Occipital lobe (tissue), 2 donors: ENCODE results near the gene C19orf73. TPM values are rescaled to one million over a fixed set of nuclear protein-coding genes. Genes with fewer than 3 reads are reported as not detected.
"Not testable (repeated sequence)": the region's sequence is repeated elsewhere in the genome, so short reads cannot be mapped to it uniquely, and the experiment has no call there.

Source experiments
- DNase-seq: peaks from one replicate; lab custom pipeline; 2025; lab: John Stamatoyannopoulos, UW
- total RNA-seq: library from RNA; depleted of rRNA; stranded (reverse); fragments of >200 nt; gene quantifications from one replicate; pipeline ENCODE4 v1.2.3, GENCODE V29; 2014

C19orf73 gene
- total RNA-seq, 1 donor from 2014 or later: 0.47 TPM

DNA sequence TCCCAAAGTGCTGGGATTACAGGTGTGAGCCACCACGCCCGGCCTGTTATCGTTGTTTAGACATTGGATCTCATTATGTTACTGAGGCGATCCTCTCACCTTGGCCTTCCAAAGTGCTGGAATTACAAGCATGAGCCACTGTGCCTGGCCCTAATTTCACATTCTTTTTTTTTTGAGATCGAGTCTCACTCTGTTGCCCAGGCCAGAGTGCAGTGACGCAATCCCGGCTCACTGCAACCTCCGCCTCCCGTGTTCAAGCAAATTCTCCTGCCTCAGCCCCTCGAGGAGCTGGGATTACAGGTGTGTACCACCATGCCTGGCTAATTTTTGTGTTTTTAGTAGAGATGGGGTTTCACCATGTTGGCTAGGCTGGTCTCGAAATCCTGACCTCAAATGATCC lies 4.3 kb upstream of the C19orf73 start:
- DNase-seq: not testable (repeated sequence)

DNA sequence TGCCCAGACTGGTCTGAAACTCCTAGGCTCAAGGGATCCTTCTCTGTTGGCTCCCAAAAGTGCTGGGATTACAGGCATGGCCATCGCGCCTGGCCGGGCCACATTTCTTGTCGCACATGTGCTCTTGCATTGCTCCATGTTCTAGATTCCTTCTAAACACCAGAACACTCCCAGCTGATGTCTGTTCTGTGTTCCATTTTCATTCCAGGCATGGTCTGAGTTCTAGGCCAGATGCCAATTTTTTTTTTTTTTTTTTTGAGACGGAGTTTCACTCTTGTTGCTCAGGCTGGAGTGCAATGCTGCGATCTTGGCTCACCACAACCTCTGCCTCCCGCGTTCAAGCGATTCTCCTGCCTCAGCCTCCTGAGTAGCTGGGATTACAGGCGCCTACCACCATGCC lies 2.9 kb upstream of the C19orf73 start:
- DNase-seq: not testable (repeated sequence)

DNA sequence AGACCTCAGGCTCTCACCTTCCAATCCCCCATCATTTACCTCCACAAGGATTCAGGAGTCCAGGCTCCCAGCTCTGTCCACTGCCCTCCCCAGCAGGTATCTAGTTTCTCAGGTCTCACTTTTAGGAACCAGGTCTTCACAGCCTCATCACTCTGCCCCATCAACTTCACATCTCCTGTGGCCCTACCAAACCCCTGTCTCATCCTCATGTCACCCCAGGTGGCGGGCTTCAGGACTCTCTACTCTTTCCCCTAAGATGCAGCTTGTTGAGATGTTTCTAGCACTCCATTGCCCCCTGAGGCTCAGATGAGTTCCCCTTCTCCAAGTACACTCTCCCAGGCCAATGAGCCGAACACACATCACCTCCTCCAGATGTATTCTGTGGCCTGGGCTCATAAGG lies 1.9 kb upstream of the C19orf73 start:
- DNase-seq: no peak

DNA sequence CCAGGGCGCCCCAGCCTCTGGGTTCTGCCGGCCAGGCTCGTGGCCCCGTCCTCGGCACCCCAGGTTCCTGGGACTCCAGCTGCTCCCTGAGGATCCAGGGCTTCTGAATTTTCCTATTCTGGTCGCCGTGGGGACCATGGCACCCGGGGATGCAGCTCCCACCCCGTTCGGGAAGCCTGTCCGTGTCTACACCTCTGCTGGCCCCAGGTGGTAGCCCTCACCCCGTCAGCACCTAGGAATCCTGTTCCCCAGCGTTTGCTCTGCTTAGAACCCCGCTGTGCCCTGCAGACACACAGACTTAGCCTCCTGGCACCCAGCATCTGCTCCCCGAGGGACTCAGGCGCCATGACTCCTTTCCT lies 1.4 kb upstream of the C19orf73 start:
- DNase-seq: no peak

DNA sequence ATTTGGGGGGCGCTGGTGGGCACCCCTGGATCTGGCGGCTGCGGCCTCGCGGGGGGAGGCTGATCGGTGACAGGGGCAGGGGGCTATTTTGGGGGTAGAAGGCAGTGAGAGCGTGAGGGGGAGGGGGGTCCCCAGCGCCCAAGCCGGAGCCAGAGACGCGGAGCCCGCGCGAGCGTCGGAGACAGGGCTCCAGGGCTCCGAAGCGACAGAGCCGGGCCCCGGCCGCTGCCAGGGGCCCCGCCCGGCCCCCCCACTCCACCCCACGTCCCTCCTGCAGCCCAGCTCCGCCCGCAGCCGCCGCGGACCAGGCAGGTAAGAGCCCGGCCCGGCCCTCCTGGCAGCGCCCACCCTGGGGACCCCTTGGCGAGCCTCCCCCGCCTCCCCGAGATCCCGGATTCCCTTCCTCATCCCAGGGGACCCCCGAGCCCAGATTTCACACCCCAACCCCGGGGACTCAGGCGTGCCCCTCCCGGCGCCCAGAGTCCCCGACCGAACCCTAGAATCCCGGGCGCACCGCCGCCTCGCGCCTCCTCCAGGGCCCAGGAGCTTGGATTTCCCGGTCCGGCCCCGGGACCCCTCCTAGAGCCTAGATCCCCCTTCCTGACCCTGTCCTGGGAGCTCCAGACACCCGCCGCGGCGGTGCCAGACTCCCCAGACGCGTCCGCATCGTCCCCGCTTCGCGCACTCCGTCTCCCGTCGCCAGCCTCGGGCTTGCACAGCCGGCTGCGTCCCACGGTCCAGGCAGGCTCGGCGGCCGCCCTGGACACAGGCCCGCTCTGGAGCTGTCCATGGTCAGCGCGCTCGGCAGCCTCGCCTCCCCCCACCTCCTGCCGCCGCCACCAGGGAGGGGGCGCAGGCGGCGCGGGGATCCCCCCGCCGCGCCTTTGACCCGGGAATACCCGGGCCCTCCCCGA lies 725 bp upstream of the C19orf73 start, which contains the start of gene PPFIA3:
Gene PPFIA3, plus strand, starts transcription at position 134 of the 914 bp plus-strand sequence. CDS start 8,330 bp downstream, outside the sequence.
- DNase-seq: no peak

DNA sequence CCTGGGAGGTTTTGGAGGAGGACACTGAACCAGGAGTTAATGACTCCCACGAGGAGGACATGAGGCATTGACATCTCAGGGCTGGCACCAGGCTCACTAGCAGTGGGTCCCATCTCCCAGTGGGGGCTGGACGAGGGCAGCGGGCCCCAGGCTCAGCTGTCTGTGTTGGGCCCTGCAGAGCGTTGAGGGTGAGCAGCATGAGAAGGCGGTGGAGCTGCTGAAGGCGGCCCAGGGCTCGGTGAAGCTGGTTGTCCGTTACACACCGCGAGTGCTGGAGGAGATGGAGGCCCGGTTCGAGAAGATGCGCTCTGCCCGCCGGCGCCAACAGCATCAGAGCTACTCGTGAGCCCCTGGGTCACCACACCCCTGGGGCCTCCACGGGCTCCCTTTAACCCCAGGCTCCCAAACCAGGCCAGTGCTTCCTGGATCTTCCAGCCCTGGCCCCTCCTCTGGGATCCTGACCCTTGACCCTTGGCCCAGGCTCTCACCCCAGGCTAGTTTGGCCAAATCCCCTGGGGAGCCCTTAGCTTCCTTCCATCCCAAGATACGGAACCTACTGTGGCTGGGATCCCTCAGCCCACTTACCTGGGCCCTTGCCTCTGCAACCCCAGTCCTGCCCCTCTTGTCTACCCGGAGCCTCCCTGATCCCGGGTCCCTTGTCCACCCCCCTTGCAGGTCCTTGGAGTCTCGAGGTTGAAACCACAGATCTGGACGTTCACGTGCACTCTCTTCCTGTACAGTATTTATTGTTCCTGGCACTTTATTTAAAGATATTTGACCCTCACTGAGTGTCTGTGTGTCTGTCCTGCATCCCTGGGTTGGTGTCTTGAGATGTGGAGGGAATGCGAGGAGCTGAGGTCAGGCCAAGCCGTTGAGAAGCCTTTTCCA lies 1.0 kb downstream of the C19orf73 start:
- no peak for DNase-seq

DNA sequence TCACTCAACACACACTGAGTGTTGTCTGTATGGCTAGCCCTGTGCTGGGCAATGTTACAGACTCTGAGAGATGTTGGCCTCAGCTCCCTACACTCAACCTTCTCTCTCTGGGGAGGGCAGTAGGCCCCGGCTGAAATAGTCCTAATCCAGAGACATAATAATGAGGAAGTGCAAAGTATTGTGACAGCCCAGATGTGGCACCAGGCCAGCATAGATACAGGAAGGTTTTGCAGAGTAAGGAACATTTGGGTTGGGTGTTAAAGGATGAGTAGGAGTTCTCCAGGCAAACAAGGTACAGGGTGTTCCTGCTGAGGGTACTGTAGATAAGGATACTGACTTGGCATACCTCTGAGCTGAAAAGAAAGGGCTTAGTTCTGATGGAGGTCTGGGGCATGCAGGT lies 2.4 kb downstream of the C19orf73 start:
- no peak for DNase-seq

DNA sequence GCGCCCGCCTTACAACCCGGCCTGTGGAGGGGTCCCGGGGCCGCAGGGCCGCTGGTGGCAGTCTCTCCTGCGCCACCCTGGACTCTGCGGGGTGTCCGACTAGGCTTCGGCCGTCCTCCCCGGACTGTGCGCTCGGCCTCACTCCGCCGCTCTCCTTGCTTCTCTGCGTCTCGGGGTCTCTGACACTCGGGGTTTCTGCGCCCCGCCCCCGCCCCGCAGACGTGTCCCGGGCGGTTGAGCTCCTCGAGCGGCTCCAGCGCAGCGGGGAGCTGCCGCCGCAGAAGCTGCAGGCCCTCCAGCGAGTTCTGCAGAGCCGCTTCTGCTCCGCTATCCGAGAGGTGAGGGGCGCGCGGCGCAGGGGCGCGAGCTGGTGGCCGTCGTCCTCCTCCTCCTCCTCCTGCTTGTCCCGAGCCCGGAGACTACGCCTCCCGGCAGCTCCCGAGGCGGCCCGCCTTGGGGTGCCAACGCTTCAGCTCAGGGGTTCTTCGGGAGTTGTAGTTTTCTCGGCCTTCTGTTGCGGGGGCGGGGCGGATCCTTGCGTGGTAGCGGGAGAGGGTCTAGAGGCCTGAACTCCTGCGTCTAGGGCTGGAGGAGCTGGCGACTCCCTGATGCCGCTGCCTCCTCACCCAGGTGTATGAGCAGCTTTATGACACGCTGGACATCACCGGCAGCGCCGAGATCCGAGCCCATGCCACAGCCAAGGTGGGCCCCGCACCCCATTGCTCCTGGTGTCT lies 4.1 kb downstream of the C19orf73 start:
- peak; percentile 77 for DNase-seq

DNA sequence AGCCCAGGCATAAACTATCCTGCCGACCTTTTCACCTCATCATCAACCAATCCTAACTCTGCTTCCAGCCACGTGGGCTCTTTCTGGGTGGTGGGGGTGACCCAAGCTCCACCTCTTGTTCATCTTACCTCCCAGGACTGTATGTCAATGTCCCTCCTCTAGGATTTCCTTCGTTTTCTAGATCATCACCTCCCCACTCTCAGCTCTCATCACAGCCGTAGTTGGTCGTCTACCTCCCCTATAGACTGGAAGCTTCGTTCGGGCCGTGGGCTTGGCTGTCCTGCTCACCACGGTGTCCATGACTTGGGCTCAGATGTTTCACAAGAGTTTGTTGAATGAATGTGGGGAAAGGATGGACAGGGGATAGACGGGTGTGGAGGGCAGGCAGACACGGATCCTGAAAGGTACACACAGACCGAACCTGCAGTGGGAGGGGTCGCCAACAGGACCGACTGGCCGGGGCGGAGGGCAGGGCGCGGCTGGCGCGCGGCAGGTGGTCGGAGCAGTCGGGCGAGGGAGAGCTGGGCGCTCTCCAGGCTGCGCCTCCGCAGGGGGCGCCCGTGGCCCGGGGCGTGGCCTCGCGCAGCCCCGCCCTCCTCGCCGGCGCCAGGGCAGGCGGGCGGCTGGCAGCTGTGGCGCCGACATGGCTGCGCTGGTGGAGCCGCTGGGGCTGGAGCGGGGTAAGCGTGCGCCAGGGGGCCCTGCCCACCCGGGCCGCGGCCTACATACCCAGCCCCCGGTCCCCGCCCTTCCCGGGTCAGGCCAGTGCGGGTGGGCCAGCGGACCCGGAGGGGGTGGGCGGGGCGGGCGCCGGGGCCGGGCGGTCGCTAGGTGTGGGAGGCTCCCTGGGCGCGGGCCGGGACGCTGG lies 4.9 kb downstream of the C19orf73 start, which contains the start of gene LIN7B:
Gene LIN7B, plus strand, starts transcription at position 609 of the 868 bp plus-strand sequence. Its CDS starts 35 bp downstream, at position 644.
- peak; percentile 50 for DNase-seq

DNA sequence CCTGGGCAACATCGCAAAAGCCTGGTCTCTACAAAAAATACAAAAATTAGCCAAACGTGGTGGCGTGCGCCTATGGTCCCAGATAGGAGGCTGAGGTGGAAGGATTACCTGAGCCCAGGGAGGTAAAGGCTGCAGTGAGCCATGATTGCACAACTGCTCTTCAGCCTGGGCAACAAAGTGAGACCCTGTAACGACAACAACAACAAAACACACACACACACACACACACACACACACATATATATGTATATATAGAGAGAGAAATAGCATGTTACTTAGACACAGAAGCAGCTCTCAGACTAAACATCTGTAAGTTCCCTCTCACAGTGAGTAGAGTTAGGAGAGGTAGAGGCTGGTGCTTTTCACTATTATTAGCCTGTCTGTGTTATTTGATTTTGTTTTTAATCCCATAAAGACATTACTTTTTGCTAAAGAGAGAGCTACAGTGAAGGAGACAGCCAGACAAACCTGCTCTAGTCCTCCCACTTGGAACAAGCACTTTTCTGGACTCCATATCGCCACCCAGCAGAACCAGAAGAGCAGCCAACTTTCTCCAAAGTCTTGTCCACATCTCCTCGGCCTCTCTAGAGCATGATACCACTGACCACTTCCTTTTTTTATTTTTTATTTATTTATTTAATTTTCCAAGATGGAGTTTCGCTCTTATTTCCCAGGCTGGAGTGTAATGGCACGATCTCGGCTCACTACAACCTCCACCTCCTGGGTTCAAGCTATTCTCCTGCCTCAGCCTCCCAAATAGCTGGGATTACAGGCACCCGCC lies 7.5 kb downstream of the C19orf73 start:
- DNase-seq: no peak

DNA sequence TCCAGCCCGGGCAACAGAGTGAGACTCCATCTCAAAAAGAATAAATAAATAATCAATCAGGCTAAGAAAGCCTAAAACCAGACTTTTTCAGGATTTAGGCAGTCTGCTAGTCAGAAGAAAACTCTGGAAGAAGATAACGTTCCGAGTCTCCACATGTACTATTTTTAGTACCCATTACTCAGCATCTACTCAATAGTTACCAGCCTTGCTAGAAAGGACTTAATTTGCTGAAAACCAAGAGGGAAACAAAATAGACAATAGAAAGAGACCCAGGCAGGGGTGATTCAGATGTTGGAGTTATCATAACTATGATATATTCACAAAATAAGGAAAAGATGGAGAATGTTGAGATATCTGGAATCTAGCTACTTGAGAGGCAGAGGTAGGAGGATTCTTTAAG lies 8.4 kb downstream of the C19orf73 start:
- no peak for DNase-seq

DNA sequence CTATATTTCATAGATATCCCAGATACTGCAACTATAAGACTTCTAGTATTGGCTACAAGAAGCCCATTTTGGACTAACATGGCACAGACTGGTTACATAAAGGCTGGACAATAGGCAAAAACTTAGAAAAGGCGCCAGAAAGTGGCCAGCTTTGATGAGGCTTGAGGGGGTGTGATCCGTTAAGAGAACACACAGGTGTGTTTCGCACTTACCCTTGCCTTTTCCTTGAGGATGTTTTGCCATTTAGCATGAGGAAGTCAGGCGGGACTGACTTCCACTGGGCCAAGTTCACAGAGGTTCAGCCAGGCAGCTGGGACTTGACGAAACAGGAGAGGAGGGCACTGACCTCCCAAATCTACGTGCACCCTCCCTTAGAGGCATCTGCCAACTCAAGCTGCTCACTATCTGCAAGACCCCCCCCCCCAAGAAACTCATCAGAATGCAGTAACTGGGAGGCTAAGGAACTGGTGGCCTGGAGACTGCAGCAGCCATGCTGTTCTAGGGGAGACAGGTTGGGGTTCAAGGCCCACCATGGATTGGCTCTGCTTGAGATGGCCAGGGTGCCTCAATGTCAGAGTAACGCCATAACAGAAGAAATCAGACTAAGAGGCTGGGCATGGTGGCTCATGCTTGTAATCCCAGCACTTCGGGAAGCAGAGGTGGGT lies 9.2 kb downstream of the C19orf73 start:
- DNase-seq: no peak

DNA sequence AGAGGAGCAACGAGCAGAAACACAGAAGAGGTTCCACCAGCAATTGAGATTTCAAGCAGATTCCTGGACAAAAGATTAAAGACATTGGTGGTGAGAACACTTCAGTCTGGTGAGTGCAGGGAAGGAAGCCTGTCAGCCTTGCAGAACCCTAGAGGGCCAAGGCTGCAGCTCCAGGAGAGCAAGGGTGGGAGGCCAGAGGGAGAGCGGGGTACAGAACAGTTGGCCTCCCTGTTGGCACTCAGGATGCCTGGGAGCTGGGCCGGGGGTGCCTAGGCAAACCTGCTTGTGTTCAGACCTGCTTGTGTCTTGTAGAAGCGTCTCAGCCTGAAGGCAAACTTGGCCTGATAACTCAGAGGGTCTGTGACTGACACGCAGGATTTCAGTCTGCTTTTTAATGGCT lies 9.9 kb downstream of the C19orf73 start:
- DNase-seq: no peak

DNA sequence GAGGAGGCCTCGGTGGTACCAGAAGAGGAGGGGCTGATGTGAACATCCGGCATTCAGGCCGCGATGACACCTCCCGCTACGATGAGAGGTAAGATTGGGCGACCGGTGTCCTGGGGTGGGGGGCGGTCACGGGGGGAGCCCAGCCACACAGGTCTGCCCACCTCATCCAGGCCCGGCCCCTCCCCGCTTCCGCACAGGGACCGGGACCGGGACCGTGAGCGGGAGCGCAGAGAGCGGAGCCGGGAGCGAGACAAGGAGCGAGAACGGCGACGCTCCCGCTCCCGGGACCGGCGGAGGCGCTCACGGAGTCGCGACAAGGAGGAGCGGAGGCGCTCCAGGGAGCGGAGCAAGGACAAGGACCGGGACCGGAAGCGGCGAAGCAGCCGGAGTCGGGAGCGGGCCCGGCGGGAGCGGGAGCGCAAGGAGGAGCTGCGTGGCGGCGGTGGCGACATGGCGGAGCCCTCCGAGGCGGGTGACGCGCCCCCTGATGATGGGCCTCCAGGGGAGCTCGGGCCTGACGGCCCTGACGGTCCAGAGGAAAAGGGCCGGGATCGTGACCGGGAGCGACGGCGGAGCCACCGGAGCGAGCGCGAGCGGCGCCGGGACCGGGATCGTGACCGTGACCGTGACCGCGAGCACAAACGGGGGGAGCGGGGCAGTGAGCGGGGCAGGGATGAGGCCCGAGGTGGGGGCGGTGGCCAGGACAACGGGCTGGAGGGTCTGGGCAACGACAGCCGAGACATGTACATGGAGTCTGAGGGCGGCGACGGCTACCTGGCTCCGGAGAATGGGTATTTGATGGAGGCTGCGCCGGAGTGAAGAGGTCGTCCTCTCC lies 11.1 kb downstream of the C19orf73 start:
- no peak for DNase-seq

DNA sequence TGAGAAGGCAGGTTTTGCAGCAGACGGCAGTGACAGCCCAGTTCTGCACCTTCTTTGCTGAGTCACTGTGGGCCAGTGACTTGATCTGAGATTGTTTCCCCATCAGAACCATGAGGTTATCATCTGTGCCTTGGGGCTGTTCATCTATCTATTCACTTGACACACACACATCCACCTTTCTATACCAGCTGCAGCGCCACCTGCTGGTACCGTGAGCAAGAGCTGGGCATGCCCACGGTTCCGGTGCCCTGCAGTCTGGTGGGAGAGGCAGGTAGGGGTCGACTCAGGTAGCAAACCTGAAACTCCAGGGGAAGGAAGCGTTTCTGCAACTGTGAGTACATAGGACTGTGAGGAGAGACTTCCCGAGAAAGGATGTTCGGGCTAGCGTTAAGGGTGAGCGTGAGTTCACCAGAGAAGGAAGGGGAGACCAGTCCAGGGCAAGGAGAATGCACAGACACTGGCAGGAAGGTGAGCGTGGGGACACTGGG lies 12.3 kb downstream of the C19orf73 start:
- peak; percentile 28 for DNase-seq

DNA sequence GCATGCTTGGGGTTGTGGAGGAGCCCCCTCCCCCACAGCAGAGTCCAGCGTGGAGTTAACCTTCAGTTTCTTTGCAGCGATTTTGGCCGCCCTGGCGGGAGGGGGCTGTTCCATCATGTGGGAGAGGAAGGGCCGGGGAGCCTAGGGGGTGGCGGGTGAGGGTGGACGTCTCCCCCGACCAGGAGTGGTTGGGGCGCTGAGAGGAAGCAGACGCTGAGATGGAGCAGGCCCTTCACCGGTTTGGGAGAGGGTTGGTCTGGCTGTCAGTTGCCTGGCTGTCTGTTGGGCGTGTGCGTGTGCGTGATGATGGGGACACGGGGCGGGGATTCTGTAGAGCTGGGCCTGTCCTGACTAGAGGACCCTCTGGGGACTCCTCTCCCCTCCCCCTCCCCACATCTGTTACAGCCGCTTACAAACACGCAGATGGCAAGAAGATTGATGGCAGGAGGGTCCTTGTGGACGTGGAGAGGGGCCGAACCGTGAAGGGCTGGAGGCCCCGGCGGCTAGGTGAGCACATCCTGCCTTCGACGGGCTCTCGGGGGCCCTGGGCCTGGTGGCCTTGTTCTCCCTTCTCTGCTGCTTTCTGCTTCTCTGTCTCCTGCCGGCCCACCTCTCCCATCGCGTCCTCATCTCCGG lies 14.6 kb downstream of the C19orf73 start:
- no peak for DNase-seq

DNA sequence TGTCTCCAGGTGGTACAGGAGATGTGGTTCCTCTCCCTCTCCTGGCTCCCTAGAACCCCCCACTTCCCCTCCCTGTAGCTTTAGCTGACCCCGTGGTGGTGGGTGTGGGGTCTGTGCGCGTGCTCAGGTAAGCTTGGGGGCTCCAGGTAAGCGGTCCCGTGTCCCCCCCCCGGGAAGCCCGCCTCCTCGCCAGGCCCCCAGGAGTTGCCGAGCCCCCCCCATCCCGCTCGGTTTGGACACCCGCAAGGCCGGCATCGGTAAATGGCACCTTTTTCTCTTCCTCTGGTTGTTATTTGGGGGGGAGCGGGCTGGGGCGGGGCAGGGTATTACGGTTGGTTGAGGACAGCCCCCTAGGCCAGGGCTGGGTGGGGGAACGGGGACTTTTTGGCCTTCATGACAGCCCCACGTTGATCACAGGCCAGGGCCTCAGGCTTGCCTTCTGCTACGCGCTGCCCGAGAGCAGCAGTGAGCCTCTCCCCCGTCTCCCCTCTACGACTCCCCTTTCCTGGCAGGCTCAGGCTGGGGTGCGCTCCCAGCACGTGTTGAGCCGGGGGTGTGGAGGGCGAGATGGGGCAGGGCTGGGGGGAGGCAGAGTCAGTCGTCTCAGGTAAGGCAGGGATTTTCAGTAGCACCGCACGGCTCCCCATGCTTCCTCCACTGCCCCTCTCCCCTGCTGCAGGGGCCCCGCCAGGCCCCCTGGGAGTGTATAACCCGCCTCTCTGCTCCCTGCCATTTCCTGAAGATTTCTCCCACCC lies 15.4 kb downstream of the C19orf73 start:
- no peak for DNase-seq
